HG03064 (cell line): Measurements from ENCODE around the gene CYGB.

Source experiments
- ATAC-seq: cut with Tn5 transposase; IDR thresholded peaks from one replicate; pipeline ENCODE4 v1.9.1; 2021; ENCODE audit warnings: low read depth; ENCODE audit not compliant: unreplicated experiment

CYGB gene

GRCh38 chr17:76551685-76552084, 14.2 kb upstream of the CYGB start:
- no peak for ATAC-seq

DNA sequence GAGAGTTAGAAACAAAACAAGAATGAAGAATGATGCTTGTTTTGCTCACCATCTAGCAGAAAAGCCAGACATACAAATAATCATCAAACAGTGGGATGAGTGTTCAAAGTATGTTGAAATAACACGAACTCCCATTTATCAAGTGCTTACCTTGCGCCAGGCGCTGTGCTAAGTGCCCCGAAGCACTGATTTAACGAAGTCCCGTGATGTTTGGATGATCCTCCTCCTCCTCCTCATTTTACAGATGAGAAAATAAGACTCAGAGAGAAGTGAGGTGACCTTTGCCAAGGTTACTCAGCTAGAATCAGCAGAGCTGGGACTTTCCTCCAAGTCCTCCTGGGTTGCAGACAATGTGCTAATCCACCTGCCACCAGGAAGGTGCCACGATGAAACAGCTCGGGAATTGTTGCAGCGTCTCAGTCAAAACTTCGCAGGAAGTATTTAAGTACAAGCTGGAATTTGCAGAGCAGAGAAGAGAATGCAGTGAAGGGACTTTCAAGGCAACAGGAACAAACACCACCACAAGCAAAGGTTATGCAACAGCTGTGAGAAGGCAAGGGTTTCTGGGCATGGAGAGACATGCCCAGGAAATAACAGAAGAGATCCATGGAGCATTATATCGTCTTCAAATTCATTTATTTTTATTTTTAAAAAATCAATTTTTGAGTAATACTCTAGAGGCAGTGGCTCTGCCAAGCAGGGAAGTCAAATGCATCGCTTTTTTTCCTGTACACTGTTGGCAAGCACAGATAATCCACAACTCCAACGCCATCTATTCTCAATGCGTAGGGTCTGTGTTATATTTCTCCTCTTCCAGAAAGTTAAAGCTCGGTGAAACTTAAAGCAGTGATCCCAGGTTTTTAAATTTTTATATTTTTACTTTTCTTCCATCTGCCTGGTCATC, 13.5 kb upstream of the CYGB start:
- no peak for ATAC-seq

DNA sequence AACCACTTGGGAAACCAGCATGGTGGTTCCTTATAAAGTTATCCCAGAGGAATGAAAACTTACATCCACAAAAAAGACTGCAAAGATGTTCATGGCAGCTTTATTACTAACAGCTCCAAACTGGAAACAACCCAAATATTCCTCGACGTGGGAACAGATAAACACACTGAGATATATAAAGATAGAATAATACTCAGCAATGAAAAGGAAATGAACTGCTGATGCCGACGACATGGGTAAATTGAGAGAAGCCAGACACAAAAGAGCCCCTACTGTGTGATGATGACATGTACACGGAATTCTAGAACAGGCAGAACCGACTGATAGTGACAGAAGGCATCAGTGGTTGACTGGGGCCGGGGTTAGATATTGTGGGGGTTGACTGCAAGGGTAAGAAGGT, 12.0 kb upstream of the CYGB start:
- no peak for ATAC-seq

DNA sequence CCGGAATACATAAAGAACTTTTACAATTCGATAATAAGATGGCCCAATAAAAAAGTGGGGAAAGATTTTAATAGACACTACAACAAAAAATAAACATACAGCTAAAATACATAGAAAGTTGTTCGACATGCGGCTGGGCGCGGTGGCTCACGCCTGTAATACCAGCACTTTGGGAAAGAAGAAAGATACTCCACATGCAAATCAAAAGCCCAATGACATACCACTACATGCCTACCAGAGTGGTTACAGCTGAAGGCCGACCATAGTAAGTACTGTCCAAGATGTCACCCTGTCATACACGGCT, 11.7 kb upstream of the CYGB start:
- no peak for ATAC-seq

DNA sequence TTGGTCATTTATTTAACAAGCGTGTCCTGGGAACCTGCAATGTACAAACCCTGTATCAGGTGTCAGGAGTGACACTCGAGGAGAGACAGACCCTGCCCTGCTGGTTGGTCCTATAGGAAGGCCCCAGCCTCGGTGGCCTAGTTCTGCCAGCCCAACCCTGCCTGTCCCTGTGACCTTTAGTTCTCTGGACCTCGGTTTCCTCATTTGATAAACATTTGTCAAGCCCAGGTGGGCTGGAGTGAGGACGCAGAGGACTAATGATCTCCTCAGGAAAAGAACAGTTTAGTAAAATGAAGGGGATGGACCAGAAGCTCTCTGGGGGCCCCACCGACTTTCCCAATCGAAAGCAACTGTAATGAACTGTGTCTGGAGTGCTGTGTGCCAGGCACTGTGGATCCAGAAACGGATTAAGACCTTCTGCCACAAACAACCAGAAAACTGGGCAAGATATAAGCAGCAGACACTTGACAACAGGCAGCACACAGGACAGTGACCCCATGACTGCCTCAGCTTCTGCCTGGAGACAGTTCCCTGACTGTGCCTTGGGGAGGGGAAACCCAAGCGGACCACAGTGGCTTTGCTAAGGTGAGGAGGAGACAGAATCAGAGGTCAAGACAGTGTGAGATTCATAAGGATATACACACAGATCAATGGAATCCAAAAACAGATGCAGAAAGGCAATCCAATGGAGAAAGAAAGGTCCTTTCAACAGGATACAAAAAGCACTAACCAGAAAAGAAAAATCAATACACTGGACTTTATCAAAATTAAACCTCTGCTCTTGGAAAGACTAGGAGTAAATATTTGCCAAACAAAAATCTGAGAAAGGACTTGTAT, 11.1 kb upstream of the CYGB start:
- no peak for ATAC-seq

GRCh38 chr17:76547642-76548202, 10.2 kb upstream of the CYGB start:
- ATAC-seq, result no peak

- ATAC-seq, result no peak
Observed at GRCh38 chr17:76547183-76547641, 9.7 kb upstream of the CYGB start.

GRCh38 chr17:76546556-76547182, 9.2 kb upstream of the CYGB start:
- ATAC-seq, result no peak

DNA sequence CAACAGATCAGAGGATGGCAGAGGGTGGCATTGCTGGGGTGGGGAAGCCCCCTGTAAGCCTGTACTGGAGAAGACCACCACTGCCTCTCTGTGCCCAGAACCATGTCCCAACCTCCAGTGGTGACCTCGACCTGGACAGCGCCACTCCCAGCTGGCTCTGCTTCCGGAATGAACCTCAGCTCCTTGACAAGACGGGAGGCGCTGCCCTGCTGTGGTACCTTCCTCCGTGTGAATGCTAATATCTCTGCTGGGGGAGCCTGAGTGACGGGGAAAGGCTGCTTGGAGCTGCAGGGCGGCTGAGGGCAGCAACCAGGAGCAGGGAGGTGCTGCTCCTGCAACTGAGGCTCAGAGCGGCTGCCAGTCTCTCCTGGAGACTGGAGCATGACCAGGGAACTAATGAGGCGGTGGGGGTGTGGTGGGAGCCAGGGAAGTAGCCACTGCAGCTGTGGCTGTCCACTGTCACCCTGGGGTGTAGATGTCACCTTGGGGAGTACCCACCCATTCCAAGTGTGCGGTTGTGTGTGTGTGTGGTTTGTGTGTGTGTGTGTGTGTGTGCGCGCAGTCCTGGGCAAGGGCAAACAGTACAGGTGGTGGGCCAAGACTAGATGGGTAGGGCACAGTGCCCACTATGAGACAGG, 8.5 kb upstream of the CYGB start:
- ATAC-seq, result no peak

GRCh38 chr17:76544546-76545365, 7.2 kb upstream of the CYGB start:
- ATAC-seq, result no peak

DNA sequence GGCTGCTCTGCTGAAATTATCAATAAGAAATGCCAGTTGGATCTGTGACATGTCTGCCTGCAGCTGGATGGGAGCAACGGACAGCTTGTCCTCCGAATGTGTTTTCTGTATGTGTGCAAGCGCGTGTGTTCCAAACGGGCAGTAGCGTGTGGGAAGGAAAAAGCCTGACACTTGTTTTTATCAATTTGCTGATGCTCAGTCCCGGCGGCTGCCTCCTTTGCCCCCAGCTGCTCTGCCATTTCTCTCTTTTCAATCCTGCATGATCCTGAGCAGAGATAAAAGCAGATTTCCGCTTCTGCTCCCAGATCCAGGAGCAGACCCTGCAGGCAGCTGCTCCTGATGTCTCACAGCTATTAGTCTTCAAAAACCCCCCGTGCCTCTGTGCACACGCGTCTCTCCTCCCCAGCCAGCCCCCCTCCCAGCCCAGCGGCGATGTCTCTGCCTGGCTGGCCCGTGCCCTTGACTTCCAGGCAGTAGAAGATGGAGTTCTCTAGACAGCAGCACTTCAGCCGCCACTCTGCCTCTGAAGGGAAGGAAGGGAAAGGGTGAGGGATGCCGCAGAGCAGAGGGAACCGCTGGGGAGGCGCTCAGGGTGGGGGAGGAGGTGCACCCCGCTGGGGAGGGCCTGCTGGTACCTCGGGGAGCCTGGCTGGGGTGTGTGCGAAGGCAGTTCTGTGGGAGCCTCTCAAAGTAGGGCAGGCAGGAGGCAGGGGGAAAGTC, 6.5 kb upstream of the CYGB start:
- ATAC-seq, result no peak

GRCh38 chr17:76543482-76543825, 5.9 kb upstream of the CYGB start:
- ATAC-seq, result no peak

GRCh38 chr17:76542984-76543383, 5.5 kb upstream of the CYGB start:
- no peak for ATAC-seq

- ATAC-seq, result no peak
Observed at GRCh38 chr17:76542566-76542971, 5.1 kb upstream of the CYGB start.

DNA sequence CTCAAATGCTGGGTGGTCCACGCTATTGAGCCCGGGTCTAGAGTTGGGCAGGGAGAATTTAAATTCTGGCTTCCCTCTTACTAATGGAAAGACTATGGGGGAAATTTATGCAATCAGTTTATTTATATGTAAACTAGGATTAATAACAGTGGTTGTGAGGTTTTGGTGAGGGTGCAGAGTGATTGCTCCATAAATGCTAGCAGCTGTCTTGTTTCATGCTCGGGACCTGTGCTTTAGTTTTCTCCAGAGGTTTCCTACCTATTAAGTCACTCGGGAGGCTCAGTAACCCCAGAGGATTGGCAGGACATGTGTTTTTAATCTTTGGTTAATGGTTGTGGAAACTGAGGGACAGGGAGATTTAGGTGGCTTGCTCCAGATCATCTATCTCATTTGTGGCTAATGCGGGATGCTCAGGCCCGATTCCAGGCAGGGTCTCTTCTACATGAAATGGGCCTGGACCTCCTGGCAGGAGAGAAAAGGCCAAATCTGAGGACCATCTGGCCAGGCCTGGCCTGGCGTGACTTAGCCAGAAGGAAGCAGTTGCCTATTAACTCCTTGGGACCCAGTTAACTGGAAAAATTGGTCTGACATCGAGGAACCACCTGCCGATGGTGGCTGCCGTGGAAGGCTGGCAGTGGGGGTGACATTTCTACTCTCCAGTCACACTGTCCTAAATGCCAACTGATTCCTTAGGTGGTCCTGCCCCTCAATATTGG, 4.4 kb upstream of the CYGB start:
- no peak for ATAC-seq

DNA sequence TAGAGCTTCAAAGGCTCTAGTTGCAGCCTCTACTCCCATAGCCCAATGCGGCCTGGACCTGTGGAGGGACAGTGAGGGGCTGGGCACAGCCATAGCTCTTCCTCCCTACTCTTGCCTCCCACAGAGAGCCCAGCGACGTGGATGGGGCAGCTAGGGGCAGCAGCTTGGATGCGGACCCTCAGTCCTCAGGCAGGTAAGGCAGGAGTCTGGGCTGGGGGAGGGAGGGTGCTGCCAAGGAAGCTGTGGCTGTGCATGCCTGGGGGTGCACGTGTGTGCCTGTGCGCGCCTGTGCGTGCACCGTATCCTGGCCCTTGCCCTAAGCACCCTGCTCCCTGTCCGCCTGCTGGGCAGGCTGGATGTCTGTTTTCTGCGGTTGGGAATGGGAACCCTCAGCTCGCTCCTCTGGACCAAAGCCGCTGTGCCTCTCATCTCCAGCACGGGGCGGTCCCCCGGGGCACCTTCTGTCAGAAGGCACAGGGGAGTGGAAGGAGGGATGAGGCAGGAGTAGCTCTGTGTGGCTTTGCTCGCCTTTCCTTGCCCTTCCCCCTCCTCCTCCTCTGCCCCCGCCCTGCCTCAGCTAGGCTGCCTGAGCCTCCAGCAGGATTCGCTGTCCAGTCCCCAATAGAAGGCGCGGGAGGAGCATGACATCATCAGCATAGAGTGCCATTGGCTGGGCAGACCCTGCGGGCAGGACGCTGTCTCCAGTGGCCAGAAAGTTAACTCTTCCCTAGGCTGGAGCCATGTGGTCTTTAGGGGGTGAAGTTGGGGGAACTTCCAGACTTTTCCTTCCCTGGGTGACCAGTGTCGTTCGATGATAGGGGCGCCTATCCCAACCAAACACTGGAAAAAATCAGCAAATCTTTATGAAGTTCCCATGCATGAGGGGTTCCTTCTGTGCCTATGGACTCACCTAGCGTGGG, 3.1 kb upstream of the CYGB start:
- ATAC-seq, result no peak

GRCh38 chr17:76539631-76540271, 2.2 kb upstream of the CYGB start, which contains the start of gene PRCD:
Gene PRCD, plus strand, starts transcription at chr17:76540044. Its CDS starts 98 bp downstream, at chr17:76540142.
- ATAC-seq, result no peak
